Neural progenitor cell (in vitro differentiated cells): Measurements from ENCODE around the gene TLE7.

Experiments used
- EZH2phosphoT487 ChIP-seq: fragments of 200-600 bp; sonication (generic); IDR thresholded peaks from 2 replicates; pipeline ENCODE4 v1.6.1; 2017; ENCODE audit warnings: antibody characterized with exemption
- TF ChIP-seq, protein P1 (sequence below): fragments of 200-600 bp; sonication (generic); IDR thresholded peaks from 2 replicates; pipeline ENCODE4 v1.5.1; 2017; ENCODE audit warnings: antibody characterized with exemption, mild to moderate bottlenecking

DNA sequence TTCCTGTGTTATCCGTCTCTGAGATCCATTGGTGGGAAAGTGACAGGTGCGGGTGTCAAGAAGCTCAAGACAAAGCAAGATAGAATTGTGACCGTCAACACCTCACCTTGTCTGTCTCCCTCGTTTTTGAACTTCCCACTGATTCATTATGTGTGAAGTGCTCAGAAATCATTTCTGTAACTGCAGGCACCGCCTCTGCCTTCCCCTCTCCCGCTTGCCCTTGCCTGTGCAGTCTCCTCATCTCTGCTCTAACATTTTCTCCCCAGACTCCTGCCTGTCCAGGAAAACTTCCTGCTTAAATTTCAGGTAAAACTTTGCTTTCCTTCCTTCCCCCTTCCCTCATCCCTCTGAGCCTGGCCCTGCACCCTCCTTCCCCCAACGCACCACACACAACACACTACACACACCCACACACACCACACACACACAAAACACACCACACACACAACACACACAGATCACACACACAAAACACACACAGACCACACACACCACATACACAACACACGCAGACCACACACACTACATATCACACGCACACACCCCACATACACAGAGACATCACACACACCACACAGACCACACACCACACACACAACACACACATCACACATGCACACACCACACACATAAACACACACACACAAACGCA, 57.7 kb downstream of the TLE7 start:
- TF ChIP-seq, protein P1, sequence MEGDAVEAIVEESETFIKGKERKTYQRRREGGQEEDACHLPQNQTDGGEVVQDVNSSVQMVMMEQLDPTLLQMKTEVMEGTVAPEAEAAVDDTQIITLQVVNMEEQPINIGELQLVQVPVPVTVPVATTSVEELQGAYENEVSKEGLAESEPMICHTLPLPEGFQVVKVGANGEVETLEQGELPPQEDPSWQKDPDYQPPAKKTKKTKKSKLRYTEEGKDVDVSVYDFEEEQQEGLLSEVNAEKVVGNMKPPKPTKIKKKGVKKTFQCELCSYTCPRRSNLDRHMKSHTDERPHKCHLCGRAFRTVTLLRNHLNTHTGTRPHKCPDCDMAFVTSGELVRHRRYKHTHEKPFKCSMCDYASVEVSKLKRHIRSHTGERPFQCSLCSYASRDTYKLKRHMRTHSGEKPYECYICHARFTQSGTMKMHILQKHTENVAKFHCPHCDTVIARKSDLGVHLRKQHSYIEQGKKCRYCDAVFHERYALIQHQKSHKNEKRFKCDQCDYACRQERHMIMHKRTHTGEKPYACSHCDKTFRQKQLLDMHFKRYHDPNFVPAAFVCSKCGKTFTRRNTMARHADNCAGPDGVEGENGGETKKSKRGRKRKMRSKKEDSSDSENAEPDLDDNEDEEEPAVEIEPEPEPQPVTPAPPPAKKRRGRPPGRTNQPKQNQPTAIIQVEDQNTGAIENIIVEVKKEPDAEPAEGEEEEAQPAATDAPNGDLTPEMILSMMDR, result no peak
- no peak for TF ChIP-seq EZH2phosphoT487
